HepG2 (cell line): Measurements from ENCODE around the gene C1QTNF3. TPM values are rescaled to one million over a fixed set of nuclear protein-coding genes. Genes with fewer than 3 reads are reported as not detected.
A peak's percentile ranks its signal among the peaks of the same experiment; 100 is the strongest.

ENCODE experiments used
- BCL6 ChIP-seq: IDR thresholded peaks from 2 replicates; pipeline ENCODE4 v1.6.1; 2016; ENCODE audit warnings: missing genetic modification reagents, missing compliant biosample characterization
- CEBPG ChIP-seq: IDR thresholded peaks from 2 replicates; pipeline ENCODE4 v1.6.1; 2016
- DR1 ChIP-seq: sonication (generic); formaldehyde crosslinking; IDR thresholded peaks from 2 replicates; pipeline ENCODE4 v1.8.0; 2021; ENCODE audit warnings: mild to moderate bottlenecking, missing genetic modification reagents, inconsistent platforms
- ELK4 ChIP-seq: sonication (generic); formaldehyde crosslinking; IDR thresholded peaks from 2 replicates; pipeline ENCODE4 v1.9.0; 2021; ENCODE audit warnings: missing genetic modification reagents, borderline replicate concordance
- FOXK1 ChIP-seq: sonication (generic); formaldehyde crosslinking; IDR thresholded peaks from 2 replicates; pipeline ENCODE4 v1.4.0; 2020; ENCODE audit warnings: low read depth, missing genetic modification reagents, borderline replicate concordance
- FOXP1 ChIP-seq, 2 experiments: fragments of 450-650 bp in 1 of 2; IDR thresholded peaks; 2 replicates each; pipeline ENCODE4 v1.6.1; 2017 to 2018; ENCODE audit warnings: antibody characterized with exemption in 1 of 2
- HDAC2 ChIP-seq: sonication (generic); formaldehyde crosslinking; IDR thresholded peaks from 2 replicates; pipeline ENCODE4 v1.4.0; 2020; ENCODE audit warnings: missing genetic modification reagents
- HNF4A ChIP-seq: sonication (generic); formaldehyde crosslinking; IDR thresholded peaks from 2 replicates; pipeline ENCODE4 v1.4.0; 2020; ENCODE audit warnings: missing genetic modification reagents
- HNF4G ChIP-seq, 2 experiments: sonication (generic) in 1 of 2; formaldehyde crosslinking in 1 of 2; IDR thresholded peaks; 2 replicates each; pipeline versions ENCODE4 v1.4.0 to v1.6.1; 2011 to 2020; ENCODE audit warnings: borderline replicate concordance in 2 of 2, low read depth in 2 of 2, mild to moderate bottlenecking in 2 of 2, low read length in 1 of 2, missing genetic modification reagents in 1 of 2, moderate library complexity in 1 of 2
- JARID2 ChIP-seq: sonication (generic); formaldehyde crosslinking; IDR thresholded peaks from 2 replicates; pipeline ENCODE4 v1.8.1; 2023; ENCODE audit warnings: missing genetic modification reagents, inconsistent platforms; ENCODE audit not compliant: insufficient replicate concordance
- NR2F1 ChIP-seq, 2 experiments: fragments of 450-650 bp in 1 of 2; formaldehyde crosslinking in 1 of 2; IDR thresholded peaks; 2 replicates each; pipeline versions ENCODE4 v1.5.0 to v1.6.1; 2016 to 2020; ENCODE audit warnings: mild to moderate bottlenecking in 1 of 2, missing compliant biosample characterization in 1 of 2, missing genetic modification reagents in 1 of 2, moderate library complexity in 1 of 2
- PBX3 ChIP-seq: sonication (generic); formaldehyde crosslinking; IDR thresholded peaks from 2 replicates; pipeline ENCODE4 v1.8.1; 2023; ENCODE audit warnings: missing genetic modification reagents, inconsistent platforms, borderline replicate concordance
- PCBP1 ChIP-seq: fragments of 200-400 bp; formaldehyde crosslinking; IDR thresholded peaks from 2 replicates; pipeline ENCODE4 v1.6.1; 2017; ENCODE audit warnings: mild to moderate bottlenecking, low read depth, low read length, borderline replicate concordance
- RARA ChIP-seq: IDR thresholded peaks from 2 replicates; pipeline ENCODE4 v1.6.1; 2016; ENCODE audit warnings: missing genetic modification reagents, missing compliant biosample characterization
- RBFOX2 ChIP-seq: fragments of 200-400 bp; formaldehyde crosslinking; IDR thresholded peaks from 2 replicates; pipeline ENCODE4 v1.6.1; 2017; ENCODE audit warnings: low read depth, mild to moderate bottlenecking, low read length
- RXRB ChIP-seq: IDR thresholded peaks from 2 replicates; pipeline ENCODE4 v1.6.1; 2016; ENCODE audit warnings: borderline replicate concordance, missing genetic modification reagents, missing compliant biosample characterization
- TFDP1 ChIP-seq: IDR thresholded peaks from 2 replicates; pipeline ENCODE4 v1.6.1; 2016; ENCODE audit warnings: missing compliant biosample characterization, missing genetic modification reagents, borderline replicate concordance
- ZNF629 ChIP-seq: sonication (generic); formaldehyde crosslinking; conservative IDR thresholded peaks from 2 replicates; pipeline ENCODE4 v1.5.0; 2020; ENCODE audit warnings: missing genetic modification reagents
- ZNF678 ChIP-seq: sonication (generic); formaldehyde crosslinking; IDR thresholded peaks from 2 replicates; pipeline ENCODE4 v1.4.0; 2020; ENCODE audit warnings: mild to moderate bottlenecking, missing genetic modification reagents
- ZNF770 ChIP-seq: sonication (generic); formaldehyde crosslinking; IDR thresholded peaks from 2 replicates; pipeline ENCODE4 v1.5.0; 2020; ENCODE audit warnings: mild to moderate bottlenecking, missing genetic modification reagents
- ZSCAN31 ChIP-seq: sonication (generic); formaldehyde crosslinking; IDR thresholded peaks from 2 replicates; pipeline ENCODE4 v1.5.0; 2020; ENCODE audit warnings: low read depth, mild to moderate bottlenecking, missing genetic modification reagents
- polyA plus RNA-seq, 8 experiments: library from polyadenylated mRNA; depleted of rRNA in 3 of 8; stranded (reverse) in 7 of 8; unstranded in 1 of 8; fragments of >200 nt; fragmentation: Illumina TruSeq in 4 of 8; extraction: Trizol in 4 of 8; gene quantifications; 2 replicates each; pipeline versions ENCODE4 v1.2.1 to v1.2.3, GENCODE V29; 2011 to 2016; ENCODE audit warnings: low read depth in 4 of 8, missing spikeins in 1 of 8, mixed read lengths in 1 of 8; ENCODE audit not compliant: insufficient read depth in 1 of 8
- total RNA-seq, 5 experiments: library from RNA; depleted of rRNA; stranded (reverse); fragments of >200 nt; fragmentation: Illumina TruSeq; extraction: Trizol; gene quantifications; 2 replicates each; pipeline ENCODE4 v1.2.3, GENCODE V29; 2016; ENCODE audit warnings: low read depth in 1 of 5

The C1QTNF3 gene
- total and polyA plus RNA-seq, 2 of the 13 experiments (the other 11 are each of a cell fraction or from before 2014, with no cell fraction given): 3.3 to 10.8 TPM

GRCh38 chr5:34061993-34062392 lies 19.0 kb upstream of the C1QTNF3 start (continued):
- TF ChIP-seq FOXK1 (CRISPR knock-in tag): 0 out of 2 replicates have a peak, but pooled peaks have one; percentile 37
- TF ChIP-seq DR1: no peak
- peak; percentile 64 for TF ChIP-seq BCL6
- no peak for TF ChIP-seq ZSCAN31 (CRISPR knock-in tag)
- TF ChIP-seq RARA (CRISPR knock-in tag): peak; percentile 88
- peak; percentile 35; the same call in 1 of the 2 replicates for TF ChIP-seq HNF4G (IDR thresholded peaks at IDR 0.05; ENCODE audit: borderline replicate concordance, low read depth, low read length)
- no peak for TF ChIP-seq HNF4G (CRISPR knock-in tag; IDR thresholded peaks at IDR 0.05; ENCODE audit: borderline replicate concordance, low read depth)
- TF ChIP-seq RXRB: peak; percentile 79
- TF ChIP-seq PCBP1: no peak
- no peak for TF ChIP-seq PBX3
- TF ChIP-seq NR2F1 (CRISPR knock-in tag; IDR thresholded peaks at IDR 0.05): 0 out of 4 replicates have a peak, but pooled peaks of 1 of the 2 experiments have one; percentile 22
- TF ChIP-seq RBFOX2: no peak
- no peak for TF ChIP-seq ZNF770 (CRISPR knock-in tag)
- TF ChIP-seq CEBPG: peak; percentile 54
- no peak for TF ChIP-seq JARID2 (CRISPR knock-in tag)
- TF ChIP-seq ZNF629: no peak
- no peak for TF ChIP-seq TFDP1 (CRISPR knock-in tag)
- no peak for TF ChIP-seq FOXP1 (IDR thresholded peaks at IDR 0.05)
- TF ChIP-seq FOXP1 (CRISPR knock-in tag; IDR thresholded peaks at IDR 0.05): peak; percentile 45; the same call in 1 of the 2 replicates
- peak; percentile 80 for TF ChIP-seq HNF4A (CRISPR knock-in tag)
- no peak for TF ChIP-seq ZNF678 (CRISPR knock-in tag)
- TF ChIP-seq HDAC2 (CRISPR knock-in tag): no peak
- TF ChIP-seq ELK4 (CRISPR knock-in tag): no peak
